GM23248 (cell line): ENCODE results near the gene POLRMT. TPM values are rescaled to one million over a fixed set of nuclear protein-coding genes. Genes with fewer than 3 reads are reported as not detected.

Source experiments
- DNase-seq: peaks from one replicate; pipeline ENCODE4 v3.0.0-alpha.2; 2015
- H2AFZ ChIP-seq: fragments of 200-600 bp; sonication (generic); 2 replicates; pipeline ENCODE4 v1.6.1; 2016; ENCODE audit warnings: antibody characterized with exemption
- H3F3A ChIP-seq: fragments of 200-600 bp; sonication (generic); 2 replicates; pipeline ENCODE4 v1.6.1; 2016; ENCODE audit warnings: mild to moderate bottlenecking, antibody characterized with exemption, mixed run types; ENCODE audit not compliant: insufficient read depth
- H3K27ac ChIP-seq: fragments of 200-600 bp; sonication (generic); 2 replicates; pipeline ENCODE4 v1.5.1; 2016; ENCODE audit warnings: mild to moderate bottlenecking
- H3K27me3 ChIP-seq: fragments of 200-600 bp; sonication (generic); replicated peaks from 2 replicates; pipeline ENCODE4 v1.6.1; 2016; ENCODE audit warnings: mild to moderate bottlenecking; ENCODE audit not compliant: insufficient read depth
- H3K36me3 ChIP-seq: fragments of 200-600 bp; sonication (generic); 2 replicates; pipeline ENCODE4 v1.6.1; 2016; ENCODE audit warnings: low read depth, mild to moderate bottlenecking
- H3K4me1 ChIP-seq: fragments of 200-600 bp; sonication (generic); 2 replicates; pipeline ENCODE4 v1.6.1; 2016; ENCODE audit warnings: mild to moderate bottlenecking; ENCODE audit not compliant: insufficient read depth
- H3K4me2 ChIP-seq: fragments of 200-600 bp; sonication (generic); one replicate; pipeline ENCODE4 v1.6.1; 2016; ENCODE audit warnings: mild to moderate bottlenecking; ENCODE audit not compliant: unreplicated experiment
- H3K4me3 ChIP-seq: fragments of 200-600 bp; sonication (generic); 2 replicates; pipeline ENCODE4 v1.5.1; 2016; ENCODE audit warnings: mild to moderate bottlenecking
- H3K79me2 ChIP-seq: fragments of 200-600 bp; sonication (generic); 2 replicates; pipeline ENCODE4 v1.6.1; 2016; ENCODE audit warnings: mild to moderate bottlenecking; ENCODE audit not compliant: insufficient read depth
- H3K9ac ChIP-seq: fragments of 200-600 bp; sonication (generic); 2 replicates; pipeline ENCODE4 v1.6.1; 2016; ENCODE audit warnings: mild to moderate bottlenecking
- H3K9me2 ChIP-seq: fragments of 200-600 bp; sonication (generic); 2 replicates; pipeline ENCODE4 v1.6.1; 2016; ENCODE audit warnings: mixed run types, mild to moderate bottlenecking, moderate library complexity; ENCODE audit not compliant: insufficient read depth
- H3K9me3 ChIP-seq: fragments of 200-600 bp; sonication (generic); one replicate; pipeline ENCODE4 v1.6.1; 2017; ENCODE audit warnings: low read depth
- H4K20me1 ChIP-seq: fragments of 200-600 bp; sonication (generic); 2 replicates; pipeline ENCODE4 v1.6.0; 2016; ENCODE audit not compliant: insufficient read depth
- EZH2 ChIP-seq: fragments of 200-600 bp; sonication (generic); IDR thresholded peaks from 2 replicates; pipeline ENCODE4 v1.6.1; 2018; ENCODE audit warnings: antibody characterized with exemption, mild to moderate bottlenecking; ENCODE audit not compliant: insufficient read depth, poor library complexity, severe bottlenecking
- EZH2phosphoT487 ChIP-seq: fragments of 200-600 bp; sonication (generic); IDR thresholded peaks from 2 replicates; pipeline ENCODE4 v1.6.1; 2018; ENCODE audit warnings: antibody characterized with exemption, moderate library complexity, mild to moderate bottlenecking, low read depth; ENCODE audit not compliant: insufficient read depth
- WGBS, 2 experiments: methylation state at CpG; one replicate each; pipeline ENCODE4 v1.1.6; 2015 to 2017; ENCODE audit warnings: low lambda C conversion rate in 2 of 2, low coverage in 1 of 2; ENCODE audit errors: missing lambda C conversion rate in 2 of 2; 5-methylcytosine and 5-hydroxymethylcytosine counted together
- in situ Hi-C: fragments of 300-500 bp; cut with MboI; formaldehyde crosslinking; loops from 2 replicates; pipeline ENCODE4 v1.15.0; 2020
- polyA plus RNA-seq: library from polyadenylated mRNA; unstranded; fragments of >200 nt; fragmentation: Nextera tagmentation; extraction: Ambion mirVana; gene quantifications from 2 replicates; pipeline ENCODE4 v1.2.1, GENCODE V29; 2016
- total RNA-seq: library from RNA; depleted of rRNA; stranded (reverse); fragments of >200 nt; shearing (Covaris generic); gene quantifications from 2 replicates; pipeline ENCODE4 v1.2.3, GENCODE V29; 2014

Gene POLRMT
- total and polyA plus RNA-seq, 2 experiments from 2014 or later, result 23.6 to 36.2 TPM

DNA sequence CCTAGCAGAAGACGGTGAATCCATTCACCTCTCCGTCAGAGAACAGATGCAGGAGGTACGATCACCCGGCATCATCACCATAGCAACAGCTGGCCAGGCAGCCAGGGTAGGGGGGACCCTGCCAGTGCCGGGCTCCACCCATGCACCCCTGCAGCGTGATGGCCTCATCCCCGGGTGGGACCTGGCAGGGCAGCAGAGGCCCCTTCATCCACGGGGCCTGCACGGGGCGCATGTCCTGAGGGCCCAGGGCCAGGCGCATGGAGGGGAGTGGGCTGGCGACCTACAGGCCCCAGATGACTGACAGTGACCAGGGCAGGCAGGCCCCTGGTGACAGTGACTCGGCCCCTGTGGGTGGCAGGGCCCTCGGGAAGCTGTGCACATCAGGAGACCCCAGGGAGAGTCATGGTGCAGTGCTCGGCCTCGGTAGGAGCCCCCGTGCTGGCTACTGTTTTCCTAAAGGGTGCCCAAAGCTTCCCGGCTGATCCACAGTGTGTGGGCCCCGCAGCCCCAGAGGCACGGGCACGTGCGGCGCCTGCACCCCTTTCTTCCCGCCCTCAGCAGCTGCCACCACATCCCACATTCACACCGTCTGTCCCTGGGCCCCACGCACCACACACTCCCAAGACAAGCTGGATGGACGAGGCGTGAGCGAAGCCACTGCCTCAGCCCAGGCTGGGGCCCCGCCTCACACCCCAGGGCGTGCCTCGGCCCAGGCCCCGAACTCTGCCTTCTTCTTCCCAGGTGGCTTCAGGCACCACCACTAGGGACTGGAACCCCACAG lies 24.9 kb upstream of the POLRMT start:
- H3K27me3 ChIP-seq, result no peaks in the 10 kb centered on the region
- H3F3A ChIP-seq, result peaks cover 10% of the 10 kb centered on the region; the same call in 1 of the 2 replicates
- H4K20me1 ChIP-seq, result no peaks in the 10 kb centered on the region
- H3K4me2 ChIP-seq, result peak overlapping the region; percentile 58
- in situ Hi-C loops, result no loop called here
- peaks cover 95% of the 10 kb centered on the region for H3K79me2 ChIP-seq
- peak overlapping the region; percentile 66 for H3K4me3 ChIP-seq
- H3K9ac ChIP-seq, result peak overlapping the region; percentile 96
- TF ChIP-seq EZH2phosphoT487, result no peak
- TF ChIP-seq EZH2, result no peak
- H3K9me2 ChIP-seq, result no peaks in the 10 kb centered on the region
- H3K9me3 ChIP-seq, result no peaks in the 10 kb centered on the region
- H3K36me3 ChIP-seq, result no peaks in the 10 kb centered on the region
- H2AFZ ChIP-seq, result no peak overlapping the region
- WGBS, 2 experiments, result 60 to 61% methylated on average over 26 to 32 of the region's 33 CpGs
- peak overlapping the region; percentile 91 for H3K27ac ChIP-seq
- peak; percentile 52 for DNase-seq
- H3K4me1 ChIP-seq, result peaks cover 25% of the 10 kb centered on the region

- no peaks in the 10 kb centered on the region for H4K20me1 ChIP-seq
These were observed 24.3 kb upstream of the POLRMT start for GRCh38 chr19:657611-658010.

GRCh38 chr19:656751-657559 lies 23.6 kb upstream of the POLRMT start:
- Histone ChIP-seq H3K4me2 (no peak overlapping the region), H3K9me3 (no peaks in the 10 kb centered on the region), H4K20me1 (no peaks in the 10 kb centered on the region), H3K4me3 (no peak overlapping the region), H3K9me2 (no peaks in the 10 kb centered on the region), H3K27me3 (no peaks in the 10 kb centered on the region), H2AFZ (no peak overlapping the region), H3K9ac (no peak overlapping the region), H3F3A (peaks cover 10% of the 10 kb centered on the region; the same call in 1 of the 2 replicates), H3K79me2 (peaks cover 98% of the 10 kb centered on the region), H3K36me3 (no peaks in the 10 kb centered on the region), H3K27ac (no peak overlapping the region), H3K4me1 (peaks cover 25% of the 10 kb centered on the region)
- in situ Hi-C loops, result no loop called here
- 89 to 91% methylated on average over 31 to 43 of the region's 43 CpGs for WGBS, 2 experiments
- no peak for DNase-seq
- TF ChIP-seq EZH2phosphoT487 (no peak), EZH2 (no peak)

More at GRCh38 chr19:657611-658010, 24.3 kb upstream of the POLRMT start:
- Histone ChIP-seq H3K9me2 (no peaks in the 10 kb centered on the region), H3K79me2 (peaks cover 98% of the 10 kb centered on the region), H3K27me3 (no peaks in the 10 kb centered on the region), H3K36me3 (no peaks in the 10 kb centered on the region), H3F3A (peaks cover 10% of the 10 kb centered on the region; the same call in 1 of the 2 replicates), H3K4me1 (peaks cover 25% of the 10 kb centered on the region), H3K4me2 (no peak overlapping the region), H3K9me3 (no peaks in the 10 kb centered on the region), H3K4me3 (no peak overlapping the region), H3K27ac (no peak overlapping the region), H2AFZ (no peak overlapping the region), H3K9ac (no peak overlapping the region)
- no peak for DNase-seq
- in situ Hi-C loops, result no loop called here
- 75 to 86% methylated on average over 18 to 19 of the region's 19 CpGs for WGBS, 2 experiments
- no peak for TF ChIP-seq EZH2
- no peak for TF ChIP-seq EZH2phosphoT487

GRCh38 chr19:655691-656090 lies 22.4 kb upstream of the POLRMT start:
- H3K36me3 ChIP-seq, result no peaks in the 10 kb centered on the region
- H3K9ac ChIP-seq, result no peak overlapping the region
- peaks cover 98% of the 10 kb centered on the region for H3K79me2 ChIP-seq
- no peak overlapping the region for H3K4me2 ChIP-seq
- H3K9me2 ChIP-seq, result no peaks in the 10 kb centered on the region
- no peak overlapping the region for H3K27ac ChIP-seq
- 72 to 80% methylated on average over 17 of the region's 17 CpGs for WGBS, 2 experiments
- no peaks in the 10 kb centered on the region for H4K20me1 ChIP-seq
- no peak overlapping the region for H3K4me3 ChIP-seq
- TF ChIP-seq EZH2phosphoT487, result no peak
- TF ChIP-seq EZH2, result no peak
- no peak for DNase-seq
- no peak overlapping the region for H2AFZ ChIP-seq
- peaks cover 8% of the 10 kb centered on the region; the same call in 1 of the 2 replicates for H3F3A ChIP-seq
- in situ Hi-C loops, result no loop called here
- H3K4me1 ChIP-seq, result peaks cover 19% of the 10 kb centered on the region
- no peaks in the 10 kb centered on the region for H3K9me3 ChIP-seq
- H3K27me3 ChIP-seq, result no peaks in the 10 kb centered on the region
